Umbilical cord (tissue), 2 donors: ENCODE results near the gene AGO4. TPM values are rescaled to one million over a fixed set of nuclear protein-coding genes. Genes with fewer than 3 reads are reported as not detected.

Experiments used
- DNase-seq: peaks from one replicate; pipeline ENCODE4 v3.0.0-alpha.2; 2015; ENCODE audit warnings: low spot score
- total RNA-seq: library from RNA; depleted of rRNA; stranded (reverse); fragments of >200 nt; gene quantifications from one replicate; pipeline ENCODE4 v1.2.3, GENCODE V29; 2014; ENCODE audit warnings: low replicate concordance; ENCODE audit not compliant: insufficient read depth

Gene AGO4
- total RNA-seq, 1 donor from 2014 or later = 25.3 TPM

DNA sequence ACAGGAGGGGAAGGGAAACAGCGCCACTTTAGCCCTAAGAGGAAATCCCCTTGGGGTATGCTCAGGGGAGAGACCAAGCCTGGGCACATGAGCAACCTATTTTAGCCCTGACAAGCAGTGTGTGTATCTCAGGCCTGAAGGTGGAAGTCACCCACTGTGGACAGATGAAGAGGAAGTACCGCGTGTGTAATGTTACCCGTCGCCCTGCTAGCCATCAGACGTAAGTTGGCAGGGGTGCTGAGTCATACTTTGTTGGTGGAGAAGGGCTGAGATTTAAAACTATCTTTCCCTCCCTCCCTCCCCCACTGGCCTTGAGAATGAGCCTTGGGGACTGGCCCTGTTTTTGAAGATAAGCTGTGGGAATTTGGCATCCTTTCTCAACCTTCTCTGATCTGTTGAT is 86.4 kb downstream of the AGO4 start:
- peak; percentile 21 for DNase-seq

DNA sequence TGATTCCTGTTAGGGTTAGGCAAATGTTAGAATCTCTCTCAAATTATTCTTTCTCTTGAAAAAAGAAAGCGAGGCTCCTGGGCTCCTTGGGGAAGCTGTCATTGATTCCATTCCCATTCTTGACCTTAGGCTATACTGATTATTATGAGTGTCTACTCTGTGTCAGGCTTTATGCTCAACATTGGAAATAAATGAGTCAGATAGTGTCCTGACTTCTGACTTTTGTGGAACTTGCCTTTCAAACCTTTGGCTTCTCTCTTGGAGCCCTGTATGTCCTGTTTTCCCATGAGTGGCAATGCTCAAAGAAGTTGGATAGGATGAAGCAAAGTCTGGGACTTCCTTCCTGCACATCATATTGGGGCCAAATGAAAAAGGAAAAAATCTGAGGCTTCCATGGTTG is 86.8 kb downstream of the AGO4 start:
- no peak for DNase-seq

DNA sequence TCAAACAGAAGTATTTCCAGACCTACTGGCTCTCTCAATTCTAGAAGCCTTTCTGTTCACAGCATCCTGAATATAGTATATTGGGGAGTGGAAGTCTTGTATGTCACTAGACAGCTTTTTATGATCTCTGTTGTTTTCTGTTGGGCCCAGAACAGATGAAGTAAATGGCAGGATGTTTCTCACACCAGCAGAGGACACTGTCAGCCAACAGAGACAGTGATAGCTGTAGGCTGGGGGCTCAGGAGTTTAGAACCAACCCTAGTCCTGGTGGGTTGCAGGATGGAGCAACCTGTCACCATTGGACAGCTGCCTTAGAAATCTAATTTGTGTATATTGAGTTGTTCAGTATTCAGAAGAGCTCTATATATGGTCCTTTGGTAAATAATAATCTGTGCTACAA is 92.1 kb downstream of the AGO4 start:
- no peak for DNase-seq

DNA sequence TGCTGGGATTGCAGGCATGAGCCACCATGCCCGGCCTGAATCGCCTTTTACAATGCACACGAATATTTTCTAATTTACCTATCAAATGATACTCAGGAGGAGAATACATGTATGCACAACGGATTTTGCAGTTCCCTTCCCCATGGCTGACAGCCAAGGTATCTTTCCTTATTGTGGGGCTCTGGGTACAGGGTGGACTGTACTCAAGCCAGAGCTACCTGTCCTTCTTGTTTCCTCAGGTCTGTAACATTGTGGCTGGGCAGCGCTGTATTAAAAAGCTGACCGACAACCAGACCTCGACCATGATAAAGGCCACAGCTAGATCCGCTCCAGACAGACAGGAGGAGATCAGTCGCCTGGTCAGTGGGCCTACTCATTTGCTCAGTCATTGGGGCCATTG is 93.4 kb downstream of the AGO4 start:
- no peak for DNase-seq

DNA sequence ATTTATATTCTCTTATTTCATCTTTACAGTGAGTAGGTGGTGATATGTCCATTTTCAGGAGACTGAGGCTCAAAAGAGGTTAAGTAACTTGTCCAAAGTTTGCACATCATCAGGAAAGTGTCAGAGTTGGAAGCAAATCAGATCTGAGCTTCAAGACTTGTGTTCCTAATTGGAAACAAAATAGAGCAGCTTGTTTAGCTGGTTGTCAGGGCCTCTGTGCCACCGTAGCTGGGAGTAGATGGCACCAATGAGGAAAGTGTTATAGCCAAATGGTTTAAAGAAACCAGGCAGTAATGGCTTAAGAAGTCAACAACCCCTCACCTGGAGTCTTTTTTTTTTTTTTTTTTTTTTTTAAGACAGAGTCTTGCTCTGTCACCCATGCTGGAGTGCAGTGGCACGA is 94.9 kb downstream of the AGO4 start:
- DNase-seq = no peak

Other genes with a start within 250 kb of the AGO4 start
- not detected for gene TFAP2E, start 234.7 kb upstream of the AGO4 start, total RNA-seq
- gene PSMB2, start 166.5 kb upstream of the AGO4 start, total RNA-seq = 14.4 TPM
- gene C1orf216, start 89.1 kb upstream of the AGO4 start, total RNA-seq = 13.5 TPM
- gene CLSPN, start 38.0 kb upstream of the AGO4 start, total RNA-seq = 1.9 TPM
- gene AGO1, start 75.2 kb downstream of the AGO4 start, total RNA-seq = 8.4 TPM
- gene AGO3, start 123.1 kb downstream of the AGO4 start, total RNA-seq = 51.3 TPM